Measurements from ENCODE around the gene RTL1. TPM values are rescaled to one million over a fixed set of nuclear protein-coding genes. Genes with fewer than 3 reads are reported as not detected.
A peak's percentile ranks its signal among the peaks of the same experiment; 100 is the strongest.

Gene RTL1
- total RNA-seq, 1 experiment from 2014 or later = not detected

DNA sequence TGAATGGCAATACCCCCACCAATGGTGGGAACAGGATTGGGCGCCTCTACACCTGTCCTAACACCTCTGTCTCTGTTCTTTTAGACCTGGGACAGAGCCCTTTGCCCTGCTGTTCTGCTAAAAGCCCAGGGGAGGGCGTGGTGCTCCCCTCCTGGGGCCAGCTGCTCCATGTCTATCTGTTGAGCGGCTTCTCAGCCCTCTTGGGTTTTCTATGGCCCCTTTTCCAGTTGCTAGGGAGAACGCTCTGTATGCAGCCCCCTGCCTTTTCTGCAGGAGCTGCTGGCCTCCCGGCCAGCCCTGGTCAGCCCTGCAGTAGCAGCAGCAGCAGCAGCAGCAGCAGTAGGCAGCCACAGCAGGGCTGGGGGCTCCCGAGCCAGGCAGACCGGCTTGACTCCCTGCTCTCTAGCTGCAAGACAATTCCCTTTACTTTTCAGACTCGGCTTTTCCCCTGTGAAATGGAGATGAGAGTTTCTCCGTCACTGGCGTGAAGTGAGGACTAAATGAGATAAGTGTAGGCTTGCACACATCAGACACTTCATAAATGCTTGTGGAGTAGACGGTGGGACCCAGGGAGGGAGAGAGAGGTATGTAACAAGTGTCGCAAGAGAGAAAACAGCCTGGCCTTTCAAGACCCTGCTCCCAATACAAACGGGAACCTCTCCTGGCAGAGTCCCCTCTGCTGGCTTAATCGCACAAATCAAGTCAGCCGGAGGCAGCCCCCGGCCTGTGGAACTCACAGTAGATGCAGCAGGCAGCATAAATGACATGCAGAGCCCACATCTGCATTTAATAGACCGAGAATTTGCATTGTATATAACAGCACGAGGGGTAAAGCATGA is 1.0 kb downstream of the RTL1 start:
- H3K27me3 ChIP-seq (ENCODE audit: insufficient read depth, low read length) = peaks cover 6% of the 10 kb centered on the region; the same call in 1 of the 2 replicates
- H3K27ac ChIP-seq (ENCODE audit: insufficient read length, low read depth, low read length) = no peak overlapping the region
- H4K5ac ChIP-seq (ENCODE audit: insufficient read length, low read depth, low read length) = no peak overlapping the region
- DNase-seq = peak; percentile 75
- H2AFZ ChIP-seq (ENCODE audit: low read length) = no peak overlapping the region
- no peak overlapping the region for H3K56ac ChIP-seq (ENCODE audit: insufficient read length, low read depth, low read length)
- H3K27ac Mint-ChIP-seq = no peak overlapping the region
- no CpG with 5 or more reads among the region's 18 CpGs for WGBS (ENCODE audit: extremely low coverage, insufficient read length, low lambda C conversion rate)
- H2BK120ac ChIP-seq (ENCODE audit: low read depth, low read length, poor library complexity, severe bottlenecking) = no peak overlapping the region
- no peaks in the 10 kb centered on the region for H3K79me1 ChIP-seq (ENCODE audit: insufficient read depth, low read depth, low read length, poor library complexity, severe bottlenecking)
- H3K36me3 Mint-ChIP-seq (ENCODE audit: insufficient read depth in 1 of 3, low read depth in 3 of 3) = peaks cover 0 to 7% (median 2%) of the 10 kb centered on the region in 3 experiments; a peak in 5 of 7 replicates
- no peak overlapping the region for H4K8ac ChIP-seq (replicated peaks; ENCODE audit: insufficient read length, low read depth, low read length)
- no peak overlapping the region for H2BK5ac ChIP-seq (ENCODE audit: insufficient read length, low read length)
- no peak overlapping the region for H3T11ph ChIP-seq (ENCODE audit: low read length)
- H3K9ac ChIP-seq (ENCODE audit: extremely low read depth, insufficient read length, low read length) = no peak overlapping the region
- no peak overlapping the region for H3K4ac ChIP-seq (ENCODE audit: low read depth, low read length)
- no peak overlapping the region for H2AK5ac ChIP-seq (ENCODE audit: insufficient read length, low read length)
- no peak overlapping the region for H2BK15ac ChIP-seq (ENCODE audit: low read depth, low read length)
- H3K4me1 Mint-ChIP-seq = peaks cover 41 to 68% of the 10 kb centered on the region in 2 experiments
- H4K91ac ChIP-seq (ENCODE audit: insufficient read length, low read depth, low read length) = no peak overlapping the region
- H3K4me1 ChIP-seq (ENCODE audit: insufficient read depth, low read length) = peaks cover 2% of the 10 kb centered on the region; the same call in 1 of the 2 replicates
- H3K9me3 Mint-ChIP-seq = peaks cover 3 to 7% of the 10 kb centered on the region in 2 experiments
- no peaks in the 10 kb centered on the region for H3K79me2 ChIP-seq (ENCODE audit: insufficient read depth, low read length)
- H3K4me3 Mint-ChIP-seq = peak overlapping the region in 1 of 2 experiments; percentile 42; a peak in 2 of 5 replicates
- no peaks in the 10 kb centered on the region for H4K20me1 ChIP-seq (ENCODE audit: control insufficient read depth, insufficient read depth, insufficient read length)
- H3K4me2 ChIP-seq (ENCODE audit: insufficient read depth, insufficient read length, low read length) = no peak overlapping the region
- H2BK20ac ChIP-seq (ENCODE audit: low read depth, low read length, poor library complexity, severe bottlenecking) = no peak overlapping the region
- H3K9me3 ChIP-seq (ENCODE audit: control insufficient read depth, low read depth, low read length) = no peaks in the 10 kb centered on the region
- peaks cover 80% of the 10 kb centered on the region for H3K27me3 Mint-ChIP-seq (ENCODE audit: low read depth)
- TF ChIP-seq, protein P1, sequence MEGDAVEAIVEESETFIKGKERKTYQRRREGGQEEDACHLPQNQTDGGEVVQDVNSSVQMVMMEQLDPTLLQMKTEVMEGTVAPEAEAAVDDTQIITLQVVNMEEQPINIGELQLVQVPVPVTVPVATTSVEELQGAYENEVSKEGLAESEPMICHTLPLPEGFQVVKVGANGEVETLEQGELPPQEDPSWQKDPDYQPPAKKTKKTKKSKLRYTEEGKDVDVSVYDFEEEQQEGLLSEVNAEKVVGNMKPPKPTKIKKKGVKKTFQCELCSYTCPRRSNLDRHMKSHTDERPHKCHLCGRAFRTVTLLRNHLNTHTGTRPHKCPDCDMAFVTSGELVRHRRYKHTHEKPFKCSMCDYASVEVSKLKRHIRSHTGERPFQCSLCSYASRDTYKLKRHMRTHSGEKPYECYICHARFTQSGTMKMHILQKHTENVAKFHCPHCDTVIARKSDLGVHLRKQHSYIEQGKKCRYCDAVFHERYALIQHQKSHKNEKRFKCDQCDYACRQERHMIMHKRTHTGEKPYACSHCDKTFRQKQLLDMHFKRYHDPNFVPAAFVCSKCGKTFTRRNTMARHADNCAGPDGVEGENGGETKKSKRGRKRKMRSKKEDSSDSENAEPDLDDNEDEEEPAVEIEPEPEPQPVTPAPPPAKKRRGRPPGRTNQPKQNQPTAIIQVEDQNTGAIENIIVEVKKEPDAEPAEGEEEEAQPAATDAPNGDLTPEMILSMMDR (conservative IDR thresholded peaks at IDR 0.05) = peak; percentile 80
- no peak overlapping the region for H3K14ac ChIP-seq (ENCODE audit: insufficient read depth, low read length)
- H3K23ac ChIP-seq (ENCODE audit: insufficient read length, low read depth, low read length) = no peak overlapping the region
- no peak overlapping the region for H3K18ac ChIP-seq (ENCODE audit: insufficient read length, low read depth, low read length)
- no peak overlapping the region for H2BK12ac ChIP-seq (ENCODE audit: insufficient read length, low read depth, low read length)
- H3K23me2 ChIP-seq (ENCODE audit: insufficient read length, low read depth, low read length, poor library complexity, severe bottlenecking) = peaks cover 7% of the 10 kb centered on the region

Data from H9 (cell line).